A549 (cell line): ENCODE measurements around the gene BSX. TPM values are rescaled to one million over a fixed set of nuclear protein-coding genes. Genes with fewer than 3 reads are reported as not detected.

Experiments used
- ATAC-seq, 2 experiments: fragments of 200-7000 bp in 1 of 2; fragments of >200 bp in 1 of 2; cut with Nextera tagmentation in 1 of 2; cut with Tn5 transposase in 1 of 2; 3 replicates each; pipeline versions ENCODE4 v1.8.0 to v1.9.1; 2018 to 2020; ENCODE audit warnings: mild to moderate bottlenecking in 1 of 2, moderate library complexity in 1 of 2
- CTCF ChIA-PET: fragments of 300-600 bp; sonication (Branson Sonifier 250); formaldehyde crosslinking; extraction: SDS; loops from one replicate; lab custom pipeline; 2021; ENCODE audit warnings: antibody characterized with exemption, inconsistent platforms; lab: Yijun Ruan, JAX
- POLR2A ChIA-PET: fragments of 350-600 bp; formaldehyde crosslinking; extraction: SDS; loops from one replicate; lab custom pipeline; 2021; ENCODE audit warnings: antibody characterized with exemption, inconsistent platforms; lab: Yijun Ruan, JAX
- DNase-seq, 2 experiments: peaks; one replicate each; pipeline versions ENCODE4 v3.0.0 to v3.0.0-alpha.2; 2011 to 2016; ENCODE audit warnings: low read depth in 1 of 2, low spot score in 1 of 2
- FAIRE-seq: peaks from 2 replicates; lab custom pipeline; 2011; peaks lifted over from hg19 to GRCh38; lab: Jason Lieb, UNC
- H3K27ac ChIP-seq, 2 experiments: fragments of >200 bp; sonication (Bioruptor Twin); formaldehyde crosslinking; 3 replicates each; pipeline ENCODE4 v1.5.1; 2016 to 2017
- H3K4me1 ChIP-seq: fragments of >200 bp; sonication (Bioruptor Twin); formaldehyde crosslinking; 3 replicates; pipeline ENCODE4 v1.6.1; 2016
- H3K4me2 ChIP-seq: fragments of >200 bp; sonication (Bioruptor Twin); formaldehyde crosslinking; 3 replicates; pipeline ENCODE4 v1.6.1; 2016
- H3K4me3 ChIP-seq: fragments of >200 bp; sonication (Bioruptor Twin); formaldehyde crosslinking; 3 replicates; pipeline ENCODE4 v1.5.1; 2016
- H3K9me3 ChIP-seq: fragments of >200 bp; sonication (Bioruptor Twin); formaldehyde crosslinking; 3 replicates; pipeline ENCODE4 v1.6.1; 2016
- BHLHE40 ChIP-seq: IDR thresholded peaks from 2 replicates; pipeline ENCODE4 v1.6.1; 2012; ENCODE audit warnings: low read depth, low read length, inconsistent platforms
- CBX2 ChIP-seq: fragments of 200-600 bp; sonication (generic); IDR thresholded peaks from 2 replicates; pipeline ENCODE4 v1.6.1; 2016; ENCODE audit warnings: low read depth, mild to moderate bottlenecking, borderline replicate concordance
- CBX8 ChIP-seq: fragments of 200-600 bp; sonication (generic); IDR thresholded peaks from 2 replicates; pipeline ENCODE4 v1.6.1; 2016
- CEBPB ChIP-seq, 2 experiments: fragments of >200 bp in 1 of 2; sonication (Bioruptor Twin) in 1 of 2; formaldehyde crosslinking in 1 of 2; IDR thresholded peaks; 2 replicates each; pipeline ENCODE4 v1.6.1; 2012 to 2016
- CHD4 ChIP-seq: fragments of 200-600 bp; sonication (generic); IDR thresholded peaks from 2 replicates; pipeline ENCODE4 v1.6.1; 2016; ENCODE audit warnings: antibody characterized with exemption, mild to moderate bottlenecking, borderline replicate concordance
- EHF ChIP-seq: fragments of 250-450 bp; sonication (Bioruptor Pico); IDR thresholded peaks from 2 replicates; pipeline ENCODE4 v1.5.0; 2020; ENCODE audit warnings: mild to moderate bottlenecking
- FOXS1 ChIP-seq: fragments of 250-450 bp; sonication (Bioruptor Pico); IDR thresholded peaks from 2 replicates; pipeline ENCODE4 v1.5.0; 2020; ENCODE audit warnings: mild to moderate bottlenecking, moderate library complexity
- HDAC2 ChIP-seq: fragments of 200-600 bp; sonication (generic); IDR thresholded peaks from 2 replicates; pipeline ENCODE4 v1.6.1; 2016
- JUN ChIP-seq, 2 experiments: fragments of >200 bp; sonication (Bioruptor Twin); formaldehyde crosslinking; IDR thresholded peaks; 2 replicates in 1 of 2; 3 replicates in 1 of 2; pipeline ENCODE4 v1.6.1; 2016 to 2017
- KDM5A ChIP-seq: fragments of 200-600 bp; sonication (generic); IDR thresholded peaks from 2 replicates; pipeline ENCODE4 v1.6.1; 2016; ENCODE audit warnings: antibody characterized with exemption, mild to moderate bottlenecking
- PBX3 ChIP-seq: IDR thresholded peaks from 2 replicates; pipeline ENCODE4 v1.6.1; 2012
- RARB ChIP-seq: fragments of 250-450 bp; sonication (Bioruptor Pico); IDR thresholded peaks from 2 replicates; pipeline ENCODE4 v1.8.0; 2021; ENCODE audit warnings: mild to moderate bottlenecking, moderate library complexity
- RCOR1 ChIP-seq: fragments of 150-350 bp; IDR thresholded peaks from 2 replicates; pipeline ENCODE4 v1.6.1; 2014; ENCODE audit warnings: antibody characterized with exemption, low read length, low read depth
- RFX5 ChIP-seq: fragments of 450-650 bp; IDR thresholded peaks from 2 replicates; pipeline ENCODE4 v1.7.1; 2014; ENCODE audit warnings: antibody characterized with exemption, mild to moderate bottlenecking, moderate library complexity
- TP53 ChIP-seq: fragments of 250-450 bp; sonication (Bioruptor Pico); IDR thresholded peaks from 2 replicates; pipeline ENCODE4 v1.5.0; 2021; ENCODE audit warnings: mild to moderate bottlenecking, moderate library complexity
- ZFP36 ChIP-seq: fragments of 450-650 bp; IDR thresholded peaks from 2 replicates; pipeline ENCODE4 v1.6.1; 2014; ENCODE audit warnings: borderline replicate concordance; ENCODE audit not compliant: partially characterized antibody
- WGBS: methylation state at CpG from one replicate; pipeline ENCODE4 v1.1.6; 2017; ENCODE audit errors: missing lambda C conversion rate; 5-methylcytosine and 5-hydroxymethylcytosine counted together
- polyA plus RNA-seq, 4 experiments: library from polyadenylated mRNA; depleted of rRNA in 3 of 4; stranded (reverse); fragments of >200 nt; fragmentation: RNase III in 1 of 4; extraction: RNeasy Plus Mini Kit Qiagen cat#74134 plus additional on column Dnase treatment in 1 of 4; gene quantifications; 2 replicates in 3 of 4; 3 replicates in 1 of 4; pipeline ENCODE4 v1.2.3, GENCODE V29; 2011 to 2017
- TF ChIP-seq, protein P1 (sequence below): fragments of >200 bp; sonication (Bioruptor Twin); formaldehyde crosslinking; IDR thresholded peaks from 3 replicates; pipeline ENCODE4 v1.5.1; 2016
- TF ChIP-seq, protein P2 (sequence below): fragments of >200 bp; sonication (Bioruptor Twin); formaldehyde crosslinking; IDR thresholded peaks from 3 replicates; pipeline ENCODE4 v1.6.1; 2016
- TF ChIP-seq, protein P3 (sequence below): fragments of 250-450 bp; sonication (Bioruptor Pico); IDR thresholded peaks from 2 replicates; pipeline ENCODE4 v1.5.0; 2020; ENCODE audit warnings: low read depth, mild to moderate bottlenecking, moderate library complexity
- TF ChIP-seq, protein P4 (sequence below): fragments of >200 bp; sonication (Bioruptor Twin); formaldehyde crosslinking; IDR thresholded peaks from 2 replicates; pipeline ENCODE4 v1.6.1; 2016

Gene BSX
- polyA plus RNA-seq, 2 of the 4 experiments (the other 2 are of a cell fraction): not detected

DNA sequence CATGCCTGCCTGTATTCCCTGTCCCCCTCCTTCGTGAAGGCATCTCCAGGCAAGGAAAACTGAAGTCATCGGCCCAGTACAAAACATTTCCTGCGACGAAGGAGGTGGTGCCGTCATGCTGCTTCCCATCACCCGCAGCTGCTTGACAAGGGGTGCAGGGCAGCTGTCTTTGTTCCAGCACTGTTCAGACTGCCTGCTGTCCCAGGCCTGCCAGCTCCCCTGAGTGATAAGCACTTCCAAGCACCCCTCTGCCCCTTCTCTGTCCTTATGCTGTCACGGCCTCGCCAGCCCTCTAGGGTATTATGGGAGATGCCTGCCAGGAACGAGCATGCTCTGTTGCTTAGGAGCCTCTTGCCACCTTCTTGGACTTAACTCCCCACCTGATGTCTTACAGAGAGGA is 37.1 kb upstream of the BSX start:
- FAIRE-seq: no peak
- no peak for ATAC-seq
- TF ChIP-seq, protein P1, sequence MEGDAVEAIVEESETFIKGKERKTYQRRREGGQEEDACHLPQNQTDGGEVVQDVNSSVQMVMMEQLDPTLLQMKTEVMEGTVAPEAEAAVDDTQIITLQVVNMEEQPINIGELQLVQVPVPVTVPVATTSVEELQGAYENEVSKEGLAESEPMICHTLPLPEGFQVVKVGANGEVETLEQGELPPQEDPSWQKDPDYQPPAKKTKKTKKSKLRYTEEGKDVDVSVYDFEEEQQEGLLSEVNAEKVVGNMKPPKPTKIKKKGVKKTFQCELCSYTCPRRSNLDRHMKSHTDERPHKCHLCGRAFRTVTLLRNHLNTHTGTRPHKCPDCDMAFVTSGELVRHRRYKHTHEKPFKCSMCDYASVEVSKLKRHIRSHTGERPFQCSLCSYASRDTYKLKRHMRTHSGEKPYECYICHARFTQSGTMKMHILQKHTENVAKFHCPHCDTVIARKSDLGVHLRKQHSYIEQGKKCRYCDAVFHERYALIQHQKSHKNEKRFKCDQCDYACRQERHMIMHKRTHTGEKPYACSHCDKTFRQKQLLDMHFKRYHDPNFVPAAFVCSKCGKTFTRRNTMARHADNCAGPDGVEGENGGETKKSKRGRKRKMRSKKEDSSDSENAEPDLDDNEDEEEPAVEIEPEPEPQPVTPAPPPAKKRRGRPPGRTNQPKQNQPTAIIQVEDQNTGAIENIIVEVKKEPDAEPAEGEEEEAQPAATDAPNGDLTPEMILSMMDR: no peak
- no peak for TF ChIP-seq TP53 (CRISPR knock-in tag)
- TF ChIP-seq, protein P2, sequence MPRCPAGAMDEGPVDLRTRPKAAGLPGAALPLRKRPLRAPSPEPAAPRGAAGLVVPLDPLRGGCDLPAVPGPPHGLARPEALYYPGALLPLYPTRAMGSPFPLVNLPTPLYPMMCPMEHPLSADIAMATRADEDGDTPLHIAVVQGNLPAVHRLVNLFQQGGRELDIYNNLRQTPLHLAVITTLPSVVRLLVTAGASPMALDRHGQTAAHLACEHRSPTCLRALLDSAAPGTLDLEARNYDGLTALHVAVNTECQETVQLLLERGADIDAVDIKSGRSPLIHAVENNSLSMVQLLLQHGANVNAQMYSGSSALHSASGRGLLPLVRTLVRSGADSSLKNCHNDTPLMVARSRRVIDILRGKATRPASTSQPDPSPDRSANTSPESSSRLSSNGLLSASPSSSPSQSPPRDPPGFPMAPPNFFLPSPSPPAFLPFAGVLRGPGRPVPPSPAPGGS: no peak
- TF ChIP-seq EHF (CRISPR knock-in tag): no peak
- TF ChIP-seq, protein P3, sequence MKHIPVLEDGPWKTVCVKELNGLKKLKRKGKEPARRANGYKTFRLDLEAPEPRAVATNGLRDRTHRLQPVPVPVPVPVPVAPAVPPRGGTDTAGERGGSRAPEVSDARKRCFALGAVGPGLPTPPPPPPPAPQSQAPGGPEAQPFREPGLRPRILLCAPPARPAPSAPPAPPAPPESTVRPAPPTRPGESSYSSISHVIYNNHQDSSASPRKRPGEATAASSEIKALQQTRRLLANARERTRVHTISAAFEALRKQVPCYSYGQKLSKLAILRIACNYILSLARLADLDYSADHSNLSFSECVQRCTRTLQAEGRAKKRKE: no peak
- TF ChIP-seq CBX8: no peak
- no peak for TF ChIP-seq HDAC2
- TF ChIP-seq CHD4: no peak
- DNase-seq: no peak
- Histone ChIP-seq H3K4me2 (no peak overlapping the region), H3K9me3 (no peaks in the 10 kb centered on the region), H3K4me3 (no peak overlapping the region), H3K27ac (no peak overlapping the region), H3K4me1 (no peaks in the 10 kb centered on the region)
- CTCF ChIA-PET: interaction anchor here (1.4 to 10.7 kb wide), 2 partner anchors 18 to 156 kb away, joined by 3 to 177 read pairs; no protein-coding TSS in a partner anchor
- POLR2A ChIA-PET: no interaction called here
- 71% methylated on average over 7 of the region's 9 CpGs for WGBS

GRCh38 chr11:123011510-123011909 is 29.9 kb upstream of the BSX start:
- no peak overlapping the region for H3K4me3 ChIP-seq
- no peak for TF ChIP-seq JUN (IDR thresholded peaks at IDR 0.05)
- WGBS: 44% methylated on average over 4 of the region's 4 CpGs
- ChIA-PET CTCF (interaction anchor here (1.2 to 2.3 kb wide), 2 partner anchors 9 to 11 kb away, joined by 6 to 8 read pairs; no protein-coding TSS in a partner anchor), POLR2A (no interaction called here)
- H3K4me1 ChIP-seq: no peaks in the 10 kb centered on the region
- no peak overlapping the region for H3K27ac ChIP-seq
- H3K4me2 ChIP-seq: no peak overlapping the region
- H3K9me3 ChIP-seq: no peaks in the 10 kb centered on the region
- no peak for FAIRE-seq
- ATAC-seq: peak; percentile 47; a peak in 1 of 6 replicates
- DNase-seq: no peak

GRCh38 chr11:123006860-123007542 is 25.4 kb upstream of the BSX start:
- no peak for DNase-seq
- FAIRE-seq: no peak
- ATAC-seq: peak in 1 of 2 experiments; percentile 53; a peak in 2 of 6 replicates
- 75% methylated on average over 5 of the region's 5 CpGs for WGBS
- no peak overlapping the region for H3K4me2 ChIP-seq
- ChIA-PET CTCF (interaction anchor here (0.8 kb wide), 1 partner anchor 48 kb away, joined by 3 read pairs; no protein-coding TSS in a partner anchor), POLR2A (no interaction called here)
- no peak overlapping the region for H3K27ac ChIP-seq
- no peaks in the 10 kb centered on the region for H3K4me1 ChIP-seq
- no peak overlapping the region for H3K4me3 ChIP-seq
- H3K9me3 ChIP-seq: no peaks in the 10 kb centered on the region
- no peak for TF ChIP-seq BHLHE40
- no peak for TF ChIP-seq KDM5A
- no peak for TF ChIP-seq RARB
- no peak for TF ChIP-seq CEBPB (IDR thresholded peaks at IDR 0.05)
- no peak for TF ChIP-seq RFX5
- TF ChIP-seq FOXS1 (CRISPR knock-in tag): no peak
- TF ChIP-seq RCOR1: no peak
- no peak for TF ChIP-seq PBX3
- TF ChIP-seq, protein P4, sequence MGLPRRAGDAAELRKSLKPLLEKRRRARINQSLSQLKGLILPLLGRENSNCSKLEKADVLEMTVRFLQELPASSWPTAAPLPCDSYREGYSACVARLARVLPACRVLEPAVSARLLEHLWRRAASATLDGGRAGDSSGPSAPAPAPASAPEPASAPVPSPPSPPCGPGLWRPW: no peak
- no peak for TF ChIP-seq CBX2
- no peak for TF ChIP-seq ZFP36
- TF ChIP-seq CBX8: no peak
